Measurements from ENCODE around the gene CEPT1.

The CEPT1 gene

DNA sequence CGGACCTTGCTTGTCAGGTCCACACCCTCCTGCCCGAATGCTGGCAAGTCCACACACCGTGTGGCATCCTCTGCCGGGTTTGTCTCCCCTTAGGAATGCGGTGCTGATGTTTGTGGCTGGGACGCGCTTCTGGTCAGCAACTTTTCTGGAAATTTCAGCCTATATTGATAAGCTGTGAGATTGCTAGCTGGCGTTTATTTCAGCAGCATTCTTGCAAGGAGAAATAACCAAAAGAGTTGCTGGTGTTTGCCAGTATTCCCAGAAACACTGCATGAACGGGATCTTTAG is 601 bp downstream of the CEPT1 start:
- Mint-ChIP-seq H3K27ac (peak overlapping the region in 1 of 2 donors; percentile 98), H3K4me1 (peaks cover 53% of the 10 kb centered on the region)

DNA sequence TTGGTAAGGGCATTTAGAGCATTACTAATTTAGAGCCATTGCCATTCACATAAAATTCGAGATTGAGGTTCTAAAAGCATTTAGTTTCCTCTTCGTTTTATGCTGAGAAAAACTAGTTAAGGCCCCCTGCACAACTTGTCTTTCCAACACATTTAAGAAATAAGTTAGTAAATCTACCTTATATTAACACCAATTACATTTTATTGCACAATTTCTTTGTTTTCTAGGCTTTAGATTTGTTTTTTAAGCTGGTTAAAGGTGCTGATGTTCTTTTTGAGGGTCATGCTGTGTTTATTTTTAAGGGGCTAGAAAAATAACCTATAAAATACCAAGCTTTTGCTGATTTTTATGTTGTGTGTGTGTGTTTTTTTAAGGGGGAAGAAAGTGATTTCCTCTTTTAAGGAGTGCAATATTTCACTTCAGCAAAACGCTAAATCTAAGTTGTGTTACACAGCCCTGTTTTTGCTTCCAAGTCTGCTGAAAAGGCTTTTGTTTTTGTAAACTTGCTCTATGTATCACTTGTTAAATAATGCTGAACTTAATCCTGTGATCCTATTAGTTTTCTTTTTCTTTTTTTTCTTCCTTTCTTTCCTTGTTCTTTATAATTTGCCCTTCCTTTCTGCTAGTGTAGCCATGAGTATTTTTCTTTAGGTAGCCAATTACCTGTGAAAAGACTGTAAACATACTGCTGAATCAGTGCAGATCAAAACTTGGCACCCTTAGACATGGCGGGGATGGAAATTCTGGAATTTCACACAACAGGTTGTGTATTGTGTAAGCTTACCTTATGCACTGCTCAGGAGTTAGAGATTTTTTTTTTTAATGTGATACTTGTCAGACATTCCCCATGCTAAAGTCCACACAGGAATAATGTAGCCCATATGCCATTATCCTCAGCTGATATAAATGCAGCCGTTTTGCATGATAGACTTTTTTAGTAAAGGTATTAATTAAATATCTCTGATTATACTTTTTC is 1.5 kb downstream of the CEPT1 start:
- no peaks in the 10 kb centered on the region for H3K27me3 Mint-ChIP-seq
- H3K9me3 Mint-ChIP-seq = no peaks in the 10 kb centered on the region
- peak overlapping the region in 1 of 2 donors; percentile 89 for H3K27ac Mint-ChIP-seq
- ATAC-seq (no peak), DNase-seq (no peak)
- peak overlapping the region; percentile 93 to 99 for H3K4me3 Mint-ChIP-seq
- H3K4me1 Mint-ChIP-seq = peaks cover 56% of the 10 kb centered on the region

More for the DNA sequence above, 601 bp downstream of the CEPT1 start:
- Mint-ChIP-seq H3K4me3 (peak overlapping the region; percentile 93 to 99), H3K9me3 (no peaks in the 10 kb centered on the region), H3K27me3 (no peaks in the 10 kb centered on the region)
- ATAC-seq = no peak
- no peak for DNase-seq

GRCh38 chr1:111142356-111142975 is 2.4 kb downstream of the CEPT1 start:
- no peak for ATAC-seq
- Mint-ChIP-seq H3K27me3 (no peaks in the 10 kb centered on the region), H3K27ac (no peak overlapping the region), H3K4me1 (peaks cover 63% of the 10 kb centered on the region), H3K9me3 (no peaks in the 10 kb centered on the region), H3K4me3 (peak overlapping the region; percentile 5 to 39)
- no peak for DNase-seq

DNA sequence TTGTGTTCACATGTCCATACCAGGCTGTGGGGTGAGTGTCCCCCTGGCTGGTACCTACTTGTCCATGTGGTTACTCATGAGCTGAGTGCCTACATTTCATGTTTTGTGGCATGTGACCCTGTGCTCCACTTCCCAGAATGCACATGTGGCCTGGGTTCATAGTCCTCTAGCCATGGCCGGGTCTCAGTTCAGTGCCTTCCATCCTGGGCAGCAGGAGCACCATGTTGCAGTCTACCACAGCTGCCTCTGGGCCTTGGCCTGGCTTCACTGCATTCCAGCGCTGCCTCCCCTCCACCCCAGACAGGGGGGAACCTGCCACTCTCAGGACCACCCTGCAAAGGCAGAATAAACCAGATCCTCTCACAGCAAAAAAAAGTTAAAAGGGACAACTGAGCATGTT is 5.5 kb downstream of the CEPT1 start:
- DNase-seq (no peak), ATAC-seq (no peak)
- H3K9me3 Mint-ChIP-seq = no peaks in the 10 kb centered on the region
- peak overlapping the region in 1 of 2 donors; percentile 32 for H3K4me3 Mint-ChIP-seq
- no peaks in the 10 kb centered on the region for H3K27me3 Mint-ChIP-seq
- H3K4me1 Mint-ChIP-seq = peaks cover 75% of the 10 kb centered on the region
- H3K27ac Mint-ChIP-seq = peak overlapping the region; percentile 36 to 54

GRCh38 chr1:111145963-111146768 is 6.1 kb downstream of the CEPT1 start:
- no peak for DNase-seq
- H3K27ac Mint-ChIP-seq = peak overlapping the region in 1 of 2 donors; percentile 55
- H3K4me1 Mint-ChIP-seq = peaks cover 76% of the 10 kb centered on the region
- no peak for ATAC-seq
- no peaks in the 10 kb centered on the region for H3K27me3 Mint-ChIP-seq
- no peaks in the 10 kb centered on the region for H3K9me3 Mint-ChIP-seq
- H3K4me3 Mint-ChIP-seq = peak overlapping the region; percentile 44 to 45

DNA sequence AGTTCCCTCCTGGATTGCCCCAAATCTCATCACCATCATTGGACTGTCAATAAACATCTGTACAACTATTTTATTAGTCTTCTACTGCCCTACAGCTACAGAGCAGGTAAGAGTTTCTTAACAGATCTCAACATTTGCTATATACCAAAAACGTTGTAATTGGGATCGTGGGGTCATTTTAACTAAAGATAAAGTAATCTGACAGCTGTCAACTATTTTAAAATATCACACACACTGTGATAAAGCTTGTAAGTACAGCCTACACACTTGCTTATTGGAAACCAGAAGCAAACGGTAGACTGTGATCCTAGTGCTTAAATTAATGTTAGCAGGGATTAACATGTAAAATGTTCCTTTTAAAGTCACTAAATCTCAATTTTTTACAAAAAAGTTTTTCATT is 7.9 kb downstream of the CEPT1 start:
- Mint-ChIP-seq H3K4me1 (peaks cover 77% of the 10 kb centered on the region), H3K27ac (no peak overlapping the region), H3K9me3 (no peaks in the 10 kb centered on the region), H3K27me3 (no peaks in the 10 kb centered on the region), H3K4me3 (no peak overlapping the region)
- ATAC-seq (no peak), DNase-seq (no peak)

GRCh38 chr1:111148376-111148881 is 8.4 kb downstream of the CEPT1 start:
- no peak overlapping the region for H3K27ac Mint-ChIP-seq
- no peaks in the 10 kb centered on the region for H3K9me3 Mint-ChIP-seq
- ATAC-seq (no peak), DNase-seq (no peak)
- no peaks in the 10 kb centered on the region for H3K27me3 Mint-ChIP-seq
- peaks cover 77% of the 10 kb centered on the region for H3K4me1 Mint-ChIP-seq
- H3K4me3 Mint-ChIP-seq = no peak overlapping the region

DNA sequence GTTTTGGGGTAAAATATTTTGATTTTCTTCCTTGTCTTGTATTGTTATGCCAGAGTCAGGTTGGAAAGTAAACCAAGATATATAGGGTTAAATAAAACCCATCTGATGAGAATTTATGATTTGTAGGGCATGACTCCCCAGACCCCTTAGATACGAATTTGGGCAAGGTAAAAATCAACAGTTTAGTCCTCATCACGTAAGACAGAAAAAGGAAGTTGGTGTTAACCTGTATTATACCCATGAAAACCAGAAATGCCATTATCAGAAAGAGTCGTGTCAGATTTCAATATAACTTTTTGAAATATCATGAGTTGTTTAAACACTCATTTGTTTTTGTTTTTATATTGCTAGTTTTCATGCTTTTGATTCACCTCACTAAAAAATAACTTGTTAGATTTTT is 11.8 kb downstream of the CEPT1 start:
- H3K4me1 Mint-ChIP-seq = peaks cover 76% of the 10 kb centered on the region
- no peak for DNase-seq
- peak overlapping the region in 1 of 2 donors; percentile 69 for H3K27ac Mint-ChIP-seq
- peak overlapping the region; percentile 21 to 37 for H3K4me3 Mint-ChIP-seq
- no peaks in the 10 kb centered on the region for H3K27me3 Mint-ChIP-seq
- H3K9me3 Mint-ChIP-seq = no peaks in the 10 kb centered on the region
- no peak for ATAC-seq

DNA sequence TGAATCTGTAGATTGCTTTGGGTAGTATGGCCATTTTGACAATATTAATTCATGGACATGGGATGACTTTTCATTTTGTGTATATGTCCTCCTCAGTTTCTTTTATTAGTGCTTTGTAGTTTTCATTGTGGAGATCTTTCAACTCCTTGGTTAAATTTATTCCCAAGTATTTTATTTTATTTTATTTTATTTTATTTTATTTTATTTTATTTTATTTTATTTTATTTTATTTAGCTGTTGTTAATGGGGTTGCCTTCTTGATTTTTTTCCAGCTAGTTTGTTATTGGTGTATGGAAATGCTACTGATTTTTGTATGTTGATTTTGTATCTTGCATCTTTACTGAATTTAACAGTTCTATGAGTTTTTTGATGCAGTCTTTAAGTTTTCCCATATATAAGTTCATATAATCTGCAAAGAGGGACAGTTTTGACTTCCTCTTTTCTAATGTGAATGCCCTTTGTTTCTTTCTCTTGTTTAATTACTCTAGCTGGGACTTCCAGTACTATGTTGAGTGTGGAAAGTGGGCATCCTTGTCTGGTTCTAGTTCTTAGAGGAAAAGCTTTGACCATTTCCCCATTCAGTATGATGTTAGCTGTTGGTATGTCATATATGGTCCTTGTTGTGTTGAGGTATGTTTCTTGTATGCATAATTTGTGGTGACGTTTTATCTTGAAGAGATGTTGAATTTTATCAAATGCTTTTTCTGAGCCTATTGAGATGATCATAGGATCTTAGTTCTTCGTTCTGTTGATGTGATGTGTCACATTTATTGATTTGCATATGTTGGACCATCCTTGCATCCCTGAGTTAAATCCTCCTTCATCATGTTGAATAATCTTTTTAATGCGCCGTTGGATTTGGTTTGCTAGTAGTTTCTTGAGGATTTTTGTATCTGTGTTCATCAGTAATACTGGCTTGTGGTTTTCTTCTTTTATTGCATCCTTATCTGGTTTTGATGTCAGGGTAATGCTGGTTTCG is 14.3 kb downstream of the CEPT1 start:
- Mint-ChIP-seq H3K9me3 (no peaks in the 10 kb centered on the region), H3K4me1 (peaks cover 62% of the 10 kb centered on the region), H3K27me3 (no peaks in the 10 kb centered on the region), H3K4me3 (no peak overlapping the region), H3K27ac (no peak overlapping the region)
- ATAC-seq = no peak
- DNase-seq = no peak

GRCh38 chr1:111157431-111157830 is 17.4 kb downstream of the CEPT1 start:
- no peaks in the 10 kb centered on the region for H3K27me3 Mint-ChIP-seq
- DNase-seq (no peak), ATAC-seq (no peak)
- no peak overlapping the region for H3K27ac Mint-ChIP-seq
- peaks cover 34% of the 10 kb centered on the region for H3K4me1 Mint-ChIP-seq
- no peak overlapping the region for H3K4me3 Mint-ChIP-seq
- no peaks in the 10 kb centered on the region for H3K9me3 Mint-ChIP-seq

- no peaks in the 10 kb centered on the region for H3K9me3 Mint-ChIP-seq
- ATAC-seq = no peak
- H3K4me1 Mint-ChIP-seq = no peaks in the 10 kb centered on the region
These were observed 21.9 kb downstream of the CEPT1 start for GRCh38 chr1:111161843-111162487.

DNA sequence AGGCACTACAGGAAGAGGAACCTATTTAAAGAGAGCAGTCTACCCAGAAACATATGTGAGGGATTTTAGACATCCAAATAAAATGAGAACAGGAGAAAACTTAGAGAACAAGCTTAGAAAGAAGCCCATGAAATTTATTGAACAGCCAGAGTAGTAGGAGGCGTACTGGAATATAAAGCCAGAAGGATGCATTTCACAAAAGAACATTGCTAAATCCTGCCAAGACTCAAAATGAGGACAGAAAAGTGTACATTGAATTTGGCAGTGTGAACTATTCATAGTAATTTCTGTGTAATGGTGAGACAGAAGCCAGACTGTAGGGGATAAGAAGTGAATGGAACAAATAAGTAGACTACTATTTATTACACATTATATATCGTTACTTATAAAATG is 22.5 kb downstream of the CEPT1 start:
- Mint-ChIP-seq H3K27me3 (no peaks in the 10 kb centered on the region), H3K27ac (no peak overlapping the region), H3K4me1 (no peaks in the 10 kb centered on the region), H3K4me3 (no peak overlapping the region), H3K9me3 (no peaks in the 10 kb centered on the region)
- DNase-seq (no peak), ATAC-seq (no peak)

More at GRCh38 chr1:111161843-111162487, 21.9 kb downstream of the CEPT1 start:
- H3K27ac Mint-ChIP-seq = no peak overlapping the region
- no peak overlapping the region for H3K4me3 Mint-ChIP-seq
- no peaks in the 10 kb centered on the region for H3K27me3 Mint-ChIP-seq
- DNase-seq = no peak

DNA sequence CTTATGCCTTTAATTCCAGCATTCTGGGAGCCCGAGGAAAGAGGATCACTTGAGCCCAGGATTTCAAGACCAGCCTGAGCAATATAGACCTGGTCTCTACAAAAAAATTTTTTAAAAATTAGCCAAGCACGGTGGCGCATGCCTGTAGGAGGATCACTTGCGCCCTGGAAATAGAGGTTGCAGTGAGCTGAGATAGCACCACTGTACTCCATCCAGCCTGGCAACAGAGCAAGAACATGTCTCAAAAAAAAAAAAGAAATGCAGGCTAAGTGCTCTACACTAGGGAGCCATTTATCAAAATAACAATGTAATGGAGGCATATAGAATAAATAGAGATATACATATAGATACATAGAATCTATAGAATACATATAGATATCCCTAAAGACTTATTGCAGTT is 23.3 kb downstream of the CEPT1 start:
- no peak overlapping the region for H3K27ac Mint-ChIP-seq
- H3K9me3 Mint-ChIP-seq = no peaks in the 10 kb centered on the region
- ATAC-seq (no peak), DNase-seq (no peak)
- H3K4me1 Mint-ChIP-seq = no peaks in the 10 kb centered on the region
- H3K4me3 Mint-ChIP-seq = no peak overlapping the region
- H3K27me3 Mint-ChIP-seq = no peaks in the 10 kb centered on the region

DNA sequence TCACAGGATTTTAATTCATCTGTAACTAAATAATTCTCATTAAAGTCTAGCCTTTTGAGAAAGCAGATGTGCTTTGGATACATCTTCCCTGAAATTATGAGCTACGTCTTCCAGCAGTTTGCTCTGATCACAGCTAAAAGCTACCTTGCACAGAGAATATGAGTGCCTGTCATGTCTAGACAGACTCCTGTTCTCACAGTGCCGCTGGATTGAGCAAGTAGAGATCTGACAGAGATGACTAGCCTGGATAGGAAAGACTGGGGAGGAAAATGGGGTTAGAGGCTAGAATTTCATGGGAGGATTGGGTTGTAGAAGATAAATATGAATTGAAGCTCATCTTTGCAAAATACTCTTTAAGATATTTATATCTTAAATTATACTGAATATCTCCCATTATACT is 24.1 kb downstream of the CEPT1 start:
- DNase-seq (no peak), ATAC-seq (no peak)
- H3K4me3 Mint-ChIP-seq = no peak overlapping the region
- no peaks in the 10 kb centered on the region for H3K4me1 Mint-ChIP-seq
- H3K27ac Mint-ChIP-seq = no peak overlapping the region
- H3K9me3 Mint-ChIP-seq = no peaks in the 10 kb centered on the region
- no peaks in the 10 kb centered on the region for H3K27me3 Mint-ChIP-seq

Data from stimulated activated naive CD8-positive, alpha-beta T cell treated with anti-CD3 and anti-CD28 coated beads, Interleukin-15, amount 100 ng/mL, for 72 hours (primary cell).